ENCODE measurements around the gene GRB7.

GRCh38 chr17:39750131-39751015, 12.6 kb downstream of the GRB7 start:
- TF ChIP-seq REST (IDR thresholded peaks at IDR 0.05; ENCODE audit: insufficient read depth in 1 of 2, low read depth in 2 of 2, low read length in 2 of 2) (no peak), SIN3A (IDR thresholded peaks at IDR 0.05; ENCODE audit: borderline replicate concordance, insufficient read depth, low read length) (no peak), TAF1 (IDR thresholded peaks at IDR 0.05; ENCODE audit: borderline replicate concordance, insufficient read depth, low read length) (no peak)

Data from PFSK-1 (cell line).